Lung (tissue), 12 donors: ENCODE data around the gene FAM234A. TPM values are rescaled to one million over a fixed set of nuclear protein-coding genes. Genes with fewer than 3 reads are reported as not detected.

ENCODE experiments used
- ATAC-seq: fragments of 200-7000 bp; cut with Tn5 transposase; one replicate; pipeline ENCODE4 v1.9.1; 2020; ENCODE audit warnings: moderate number of reproducible peaks; ENCODE audit not compliant: insufficient read depth, low FRiP score
- DNase-seq, 3 donors: peaks; one replicate each; pipeline ENCODE4 v3.0.0-alpha.2; 2013 to 2017
- H3K27ac ChIP-seq, 2 donors: one replicate each; pipeline ENCODE4 v1.5.1; 2013; ENCODE audit warnings: mild to moderate bottlenecking in 2 of 2, moderate library complexity in 2 of 2, control low read depth in 1 of 2, inconsistent platforms in 1 of 2, low read depth in 1 of 2, low read length in 1 of 2
- H3K27me3 ChIP-seq, 3 donors: one replicate each; pipeline ENCODE4 v1.5.1; 2013; ENCODE audit warnings: low read length in 2 of 3; ENCODE audit not compliant: control insufficient read depth in 3 of 3, insufficient read depth in 3 of 3
- H3K36me3 ChIP-seq, 4 donors: one replicate each; pipeline ENCODE4 v1.5.1; 2013; ENCODE audit warnings: low read length in 4 of 4, mild to moderate bottlenecking in 1 of 4, moderate library complexity in 1 of 4; ENCODE audit not compliant: control insufficient read depth in 4 of 4, insufficient read depth in 4 of 4
- H3K4me1 ChIP-seq, 5 donors: one replicate each; pipeline ENCODE4 v1.5.1; 2013; ENCODE audit warnings: low read length in 5 of 5, mild to moderate bottlenecking in 2 of 5, moderate library complexity in 1 of 5; ENCODE audit not compliant: control insufficient read depth in 5 of 5, insufficient read depth in 5 of 5
- H3K4me3 ChIP-seq: one replicate; pipeline ENCODE4 v1.5.1; 2013; ENCODE audit warnings: mild to moderate bottlenecking, control low read depth, moderate library complexity
- H3K9ac ChIP-seq, 2 donors: one replicate each; pipeline ENCODE4 v1.5.1; 2013; ENCODE audit warnings: low read length in 2 of 2, control low read depth in 1 of 2; ENCODE audit not compliant: insufficient read depth in 1 of 2
- H3K9me3 ChIP-seq, 4 donors: one replicate each; pipeline ENCODE4 v1.5.1; 2013; ENCODE audit warnings: low read length in 3 of 4, mild to moderate bottlenecking in 1 of 4, moderate library complexity in 1 of 4; ENCODE audit not compliant: control insufficient read depth in 4 of 4, insufficient read depth in 3 of 4
- WGBS, 2 donors: extraction: QIAGEN DNeasy Blood & Tissue Kit; methylation state at CpG; one replicate each; pipeline ENCODE4 v1.1.7; 2013; 5-methylcytosine and 5-hydroxymethylcytosine counted together
- polyA plus RNA-seq, 2 donors: library from polyadenylated mRNA; stranded (reverse); fragments of 200-250 nt; gene quantifications; one replicate each; pipeline ENCODE4 v1.2.1, GENCODE V29; 2013
- total RNA-seq, 2 donors: library from RNA; depleted of rRNA in 1 of 2; stranded (reverse); fragments of >200 nt in 1 of 2; gene quantifications; one replicate each; pipeline ENCODE4 v1.2.1, GENCODE V29; 2014 to 2021
- TF ChIP-seq, protein P1 (sequence below): IDR thresholded peaks from 2 replicates; pipeline ENCODE4 v1.5.1; 2012; ENCODE audit warnings: mild to moderate bottlenecking; ENCODE audit errors: control extremely low read depth, extremely low read depth
- donor health status: control.
- donor health status: control.
- donor health status: Bipolar disorder and iron deficiency.
- donor health status: healthy.
- donor health status: DM: yes; HTN: yes; CAD: no.

FAM234A gene
- total and polyA plus RNA-seq, 4 donors: 41.5 to 78.5 (median 59.7) TPM

DNA sequence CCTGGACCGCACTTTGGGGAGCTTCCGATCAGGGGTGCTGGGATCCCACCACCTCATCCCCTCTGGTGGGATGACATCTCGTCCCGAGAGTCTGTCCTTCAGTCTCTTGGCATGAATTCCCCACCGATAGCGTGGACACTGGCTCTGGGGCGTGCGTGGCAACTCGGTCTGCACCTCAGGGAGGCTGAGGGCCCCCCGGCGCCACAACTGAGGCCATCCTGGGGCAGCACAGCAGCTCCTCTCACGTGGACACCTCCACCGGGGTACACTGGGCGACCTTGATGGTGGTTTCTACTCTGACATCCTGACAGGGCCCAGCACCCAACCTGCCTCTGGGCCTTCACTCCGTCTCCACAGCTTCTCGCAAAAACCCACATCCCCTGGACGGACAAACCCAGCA lies 56.9 kb downstream of the FAM234A start:
- TF ChIP-seq, protein P1, sequence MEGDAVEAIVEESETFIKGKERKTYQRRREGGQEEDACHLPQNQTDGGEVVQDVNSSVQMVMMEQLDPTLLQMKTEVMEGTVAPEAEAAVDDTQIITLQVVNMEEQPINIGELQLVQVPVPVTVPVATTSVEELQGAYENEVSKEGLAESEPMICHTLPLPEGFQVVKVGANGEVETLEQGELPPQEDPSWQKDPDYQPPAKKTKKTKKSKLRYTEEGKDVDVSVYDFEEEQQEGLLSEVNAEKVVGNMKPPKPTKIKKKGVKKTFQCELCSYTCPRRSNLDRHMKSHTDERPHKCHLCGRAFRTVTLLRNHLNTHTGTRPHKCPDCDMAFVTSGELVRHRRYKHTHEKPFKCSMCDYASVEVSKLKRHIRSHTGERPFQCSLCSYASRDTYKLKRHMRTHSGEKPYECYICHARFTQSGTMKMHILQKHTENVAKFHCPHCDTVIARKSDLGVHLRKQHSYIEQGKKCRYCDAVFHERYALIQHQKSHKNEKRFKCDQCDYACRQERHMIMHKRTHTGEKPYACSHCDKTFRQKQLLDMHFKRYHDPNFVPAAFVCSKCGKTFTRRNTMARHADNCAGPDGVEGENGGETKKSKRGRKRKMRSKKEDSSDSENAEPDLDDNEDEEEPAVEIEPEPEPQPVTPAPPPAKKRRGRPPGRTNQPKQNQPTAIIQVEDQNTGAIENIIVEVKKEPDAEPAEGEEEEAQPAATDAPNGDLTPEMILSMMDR: no peak
- Histone ChIP-seq H3K4me3 (no peak overlapping the region), H3K9me3 (no peaks in the 10 kb centered on the region), H3K27me3 (no peaks in the 10 kb centered on the region), H3K9ac (no peak overlapping the region), H3K4me1 (no peaks in the 10 kb centered on the region), H3K36me3 (peaks cover 0 to 67% (median 9%) of the 10 kb centered on the region in 4 donors), H3K27ac (no peak overlapping the region)
- no peak for ATAC-seq
- DNase-seq: no peak
- 90% methylated on average over 17 of the region's 17 CpGs for WGBS, 2 donors

DNA sequence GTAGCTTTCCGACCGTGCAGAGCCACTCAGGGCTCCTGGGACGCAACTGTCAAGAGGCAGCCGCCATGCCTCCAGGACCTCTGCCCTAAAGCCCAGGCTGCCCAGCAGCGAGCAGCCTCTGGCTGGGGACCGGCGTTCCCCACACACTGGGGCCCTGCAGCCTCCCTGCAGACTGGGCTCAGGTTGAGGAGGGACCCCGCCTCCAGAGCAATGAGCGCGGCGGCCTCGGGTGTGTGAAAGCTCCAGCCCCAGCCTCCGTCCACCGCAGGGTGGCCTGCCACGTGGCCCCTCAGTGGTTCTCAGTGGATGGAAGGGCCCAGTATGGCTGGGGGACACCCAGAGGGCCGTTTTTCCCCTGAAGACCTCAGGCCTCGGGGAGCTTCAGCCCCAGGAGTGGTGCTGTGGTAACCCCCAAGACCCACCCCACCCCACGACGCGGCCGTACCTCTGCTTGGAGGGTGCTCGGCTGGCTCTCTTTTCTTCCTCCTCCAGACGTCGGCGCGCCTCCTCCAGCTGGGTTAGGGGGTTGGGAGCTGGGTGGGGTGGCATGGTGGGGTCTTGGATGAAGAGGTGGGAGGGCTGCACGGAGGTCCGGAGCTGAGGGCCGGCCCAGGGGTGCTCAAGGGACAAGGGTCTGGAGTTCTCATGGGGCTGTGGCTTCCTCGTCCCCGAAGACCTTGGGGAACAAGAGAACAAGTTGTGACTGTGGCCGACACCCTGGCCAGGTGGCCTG lies 58.6 kb downstream of the FAM234A start:
- Histone ChIP-seq H3K4me3 (no peak overlapping the region), H3K36me3 (peaks cover 0 to 69% (median 10%) of the 10 kb centered on the region in 4 donors), H3K9me3 (no peaks in the 10 kb centered on the region), H3K4me1 (no peaks in the 10 kb centered on the region), H3K9ac (no peak overlapping the region), H3K27ac (no peak overlapping the region), H3K27me3 (no peaks in the 10 kb centered on the region)
- TF ChIP-seq, protein P1: no peak
- DNase-seq: no peak
- ATAC-seq: no peak
- WGBS, 2 donors: 96% methylated on average over 29 to 32 of the region's 32 CpGs

DNA sequence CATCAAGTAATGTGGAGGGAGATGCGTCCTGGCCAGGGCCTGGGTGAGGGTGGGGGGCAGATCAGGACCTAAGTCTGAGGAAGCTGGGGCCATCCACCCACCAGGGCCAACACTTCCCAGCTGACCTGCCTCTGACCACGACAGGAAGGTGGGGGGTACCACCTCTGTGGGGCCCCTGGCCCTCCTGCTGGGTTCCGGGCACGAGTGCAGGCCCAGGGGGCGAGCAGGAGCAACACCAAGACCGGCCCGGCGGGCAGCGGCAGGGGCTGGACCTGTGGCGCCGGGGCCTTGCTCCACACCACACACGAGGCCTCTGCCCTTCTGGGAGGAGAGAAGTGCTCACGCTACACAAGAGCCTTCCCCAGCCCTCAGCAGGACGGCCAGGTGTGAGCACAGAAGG lies 61.7 kb downstream of the FAM234A start:
- no peak overlapping the region for H3K27ac ChIP-seq
- TF ChIP-seq, protein P1: no peak
- no peak for ATAC-seq

More for the DNA sequence above, 61.7 kb downstream of the FAM234A start:
- DNase-seq: no peak
- Histone ChIP-seq H3K4me1 (no peaks in the 10 kb centered on the region), H3K9me3 (no peaks in the 10 kb centered on the region), H3K4me3 (no peak overlapping the region), H3K36me3 (peaks cover 0 to 46% (median 2%) of the 10 kb centered on the region in 4 donors), H3K27me3 (no peaks in the 10 kb centered on the region), H3K9ac (no peak overlapping the region)
- WGBS, 2 donors: 93 to 96% methylated on average over 14 of the region's 14 CpGs
